Stimulated activated CD4-positive, alpha-beta T cell treated with anti-CD3 and anti-CD28 coated beads, Interleukin-15, amount 100 ng/mL, for 48 hours (primary cell): ENCODE measurements around the gene TGM5.
"Not testable (repeated sequence)": the region's sequence is repeated elsewhere in the genome, so short reads cannot be mapped to it uniquely, and the experiment has no call there.

Experiments
- DNase-seq, 2 donors: peaks; one replicate each; pipeline ENCODE4 v3.0.0-alpha.2; 2020; ENCODE audit warnings: low read depth in 2 of 2

TGM5 gene

DNA sequence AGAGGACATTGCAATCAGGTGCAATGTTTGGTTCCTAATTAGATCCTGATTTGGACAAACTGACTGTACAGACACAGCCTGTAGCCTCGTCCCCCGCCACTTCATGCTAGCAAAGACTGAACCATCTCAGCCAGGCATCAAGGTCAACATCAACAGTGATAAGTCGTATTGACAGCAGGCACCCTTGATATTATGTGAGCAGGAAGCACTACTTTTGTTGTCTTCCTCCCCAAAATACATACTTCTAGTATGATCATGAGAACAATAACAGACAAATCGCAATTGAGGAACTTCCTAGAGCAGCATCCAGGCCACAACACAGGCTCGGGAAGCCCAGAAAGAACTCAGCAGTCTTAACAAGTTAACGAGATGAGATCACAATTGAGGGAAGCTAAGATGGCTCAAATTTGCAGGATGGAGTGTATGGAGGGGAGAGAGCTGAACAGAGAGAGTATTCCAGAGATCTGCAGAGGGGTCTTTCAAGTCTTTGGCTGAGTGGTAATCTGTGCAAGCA lies 20.4 kb downstream of the TGM5 start:
- DNase-seq: no peak

DNA sequence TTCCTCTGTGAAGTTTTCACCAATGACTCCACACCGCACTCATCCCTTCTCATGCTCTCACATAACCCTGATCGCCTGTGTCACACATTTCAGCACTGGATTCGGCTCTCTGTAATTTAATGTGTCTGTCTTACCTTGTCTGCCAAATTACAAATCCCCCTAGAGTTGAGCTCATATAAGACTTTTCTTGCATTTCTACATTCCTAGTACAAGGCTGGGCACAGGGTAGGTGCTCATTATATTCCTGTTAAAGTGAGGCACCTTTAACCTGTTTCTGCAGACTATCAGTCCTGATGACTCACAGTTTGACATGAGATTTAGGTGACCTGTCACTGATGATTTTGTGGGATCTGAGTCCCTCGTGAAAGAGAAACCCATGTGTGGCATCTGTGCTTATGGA lies 22.6 kb downstream of the TGM5 start:
- DNase-seq: no peak

DNA sequence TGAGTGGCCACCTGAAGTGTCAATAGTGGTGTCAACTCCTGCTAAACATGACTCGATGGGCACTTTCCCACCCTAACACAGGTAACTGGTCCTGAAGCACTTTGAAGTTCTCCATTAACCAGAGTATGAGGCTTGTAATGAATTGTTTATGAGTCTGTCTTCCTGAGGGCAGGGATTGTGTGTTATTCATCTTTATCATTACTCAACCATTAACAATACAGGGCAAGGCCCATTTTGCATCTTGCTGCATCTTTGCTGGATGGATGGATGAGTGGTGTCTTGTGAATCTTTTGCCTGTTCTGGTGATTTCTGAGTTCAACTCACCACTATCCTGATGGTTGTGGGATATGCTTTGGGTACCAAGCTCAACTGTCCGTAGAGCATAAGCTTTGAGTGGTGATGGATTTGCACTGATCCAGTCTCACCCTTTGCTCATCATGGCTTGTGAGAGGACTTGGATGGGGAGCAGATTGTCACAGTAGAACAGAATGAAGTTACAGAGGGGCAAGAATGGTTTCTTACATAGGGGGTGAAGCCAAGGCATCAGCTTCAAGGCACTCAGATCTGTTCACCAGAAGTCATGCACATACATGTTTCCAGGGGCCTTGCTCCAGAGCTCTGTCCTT lies 23.6 kb downstream of the TGM5 start:
- DNase-seq: no peak

DNA sequence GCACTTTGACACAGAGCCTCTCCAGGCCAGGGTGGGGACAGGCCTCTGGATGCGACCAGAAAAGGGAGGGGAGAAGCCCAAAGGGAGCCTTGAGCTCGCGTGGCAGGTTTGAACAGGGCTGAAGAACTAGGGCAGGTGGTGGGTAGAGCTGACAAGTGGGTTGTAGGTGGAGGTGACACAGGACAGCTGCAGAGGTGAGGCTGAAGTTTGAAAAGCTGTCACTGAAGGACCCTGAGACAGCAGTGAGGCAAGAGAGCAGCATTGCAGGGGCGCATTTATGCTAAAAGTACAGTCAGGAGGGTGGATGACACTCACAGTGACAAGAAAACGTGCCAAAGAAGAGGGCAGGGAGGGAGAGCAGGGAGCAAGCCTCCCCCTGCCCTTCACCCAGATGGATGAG lies 24.1 kb downstream of the TGM5 start:
- DNase-seq: no peak

DNA sequence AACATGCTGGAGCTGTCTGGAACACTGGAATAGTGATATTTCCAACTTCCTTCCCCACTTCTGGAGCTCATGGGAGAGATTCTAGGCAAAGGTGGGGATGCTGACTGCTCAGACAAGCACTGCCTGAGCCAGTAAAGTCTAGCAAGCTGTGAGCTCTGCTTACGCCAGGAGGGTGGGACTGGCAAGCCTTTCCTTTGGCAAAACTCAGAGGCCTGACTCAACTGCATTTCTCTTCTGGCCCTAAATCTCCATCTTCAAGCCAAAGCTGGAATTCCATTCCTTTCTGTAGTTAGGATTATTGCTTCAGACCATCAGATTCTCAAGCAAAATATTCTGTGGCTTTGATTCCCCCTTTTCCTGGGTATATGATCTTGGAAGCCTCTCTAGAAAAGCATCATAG lies 25.6 kb downstream of the TGM5 start:
- DNase-seq: no peak

DNA sequence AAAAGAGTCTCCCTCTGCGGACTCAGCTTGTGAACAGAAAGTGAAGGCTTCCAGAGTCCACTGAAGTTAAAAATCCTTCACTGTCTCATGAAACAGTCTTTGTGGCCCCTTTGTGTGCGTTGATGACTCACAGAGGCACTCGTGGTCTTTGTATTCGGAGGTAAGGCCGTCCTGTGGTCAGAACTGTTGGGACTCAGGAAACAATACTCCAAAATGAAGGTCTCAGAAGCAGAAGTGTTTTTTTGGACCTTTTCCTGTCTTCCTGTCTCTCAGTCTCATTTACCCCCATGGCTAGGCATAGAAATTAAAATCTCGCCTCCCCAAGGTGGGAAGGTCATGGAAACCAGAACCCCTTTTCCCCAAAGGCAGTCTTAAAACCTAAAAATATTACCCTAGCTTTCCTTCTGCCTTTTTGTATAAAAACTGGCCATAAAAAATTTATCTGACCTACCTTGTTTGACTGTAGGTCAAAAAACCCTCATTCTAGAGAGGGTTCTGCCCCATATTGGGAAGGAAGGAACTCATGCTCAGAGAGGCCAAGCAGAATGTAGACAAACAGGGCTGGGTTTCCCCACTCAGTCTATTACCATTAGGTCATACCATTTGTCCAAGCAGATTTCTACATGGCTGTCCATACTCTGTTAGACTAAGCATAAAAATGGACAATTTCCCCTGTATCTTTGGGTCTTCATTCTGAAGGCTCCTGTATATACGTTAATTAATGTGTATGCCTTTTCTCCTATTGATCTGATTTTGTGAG lies 26.8 kb downstream of the TGM5 start:
- DNase-seq: no peak

DNA sequence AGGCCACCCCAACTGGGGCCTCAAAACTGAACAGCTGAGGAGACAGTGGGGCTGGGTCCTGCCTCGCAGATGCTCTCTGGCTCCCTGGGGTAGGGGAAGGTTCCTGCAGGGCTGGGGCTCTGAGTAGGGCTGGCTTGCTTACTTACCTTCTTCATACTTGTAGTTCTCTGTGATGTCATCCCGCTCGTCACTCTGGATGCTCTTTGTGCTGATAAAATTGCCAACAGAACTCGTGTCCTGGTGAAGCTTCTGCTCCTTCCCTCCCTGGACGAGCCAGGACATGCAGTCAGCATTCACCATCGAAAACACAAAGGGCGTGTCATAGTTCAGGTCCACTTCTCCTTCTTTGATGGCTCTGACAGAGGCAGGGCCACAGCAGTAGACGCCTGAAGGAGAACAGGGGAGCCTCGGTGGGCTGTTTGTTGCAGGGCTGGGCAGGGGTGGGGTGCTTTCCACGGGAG lies 28.0 kb downstream of the TGM5 start:
- DNase-seq: no peak

DNA sequence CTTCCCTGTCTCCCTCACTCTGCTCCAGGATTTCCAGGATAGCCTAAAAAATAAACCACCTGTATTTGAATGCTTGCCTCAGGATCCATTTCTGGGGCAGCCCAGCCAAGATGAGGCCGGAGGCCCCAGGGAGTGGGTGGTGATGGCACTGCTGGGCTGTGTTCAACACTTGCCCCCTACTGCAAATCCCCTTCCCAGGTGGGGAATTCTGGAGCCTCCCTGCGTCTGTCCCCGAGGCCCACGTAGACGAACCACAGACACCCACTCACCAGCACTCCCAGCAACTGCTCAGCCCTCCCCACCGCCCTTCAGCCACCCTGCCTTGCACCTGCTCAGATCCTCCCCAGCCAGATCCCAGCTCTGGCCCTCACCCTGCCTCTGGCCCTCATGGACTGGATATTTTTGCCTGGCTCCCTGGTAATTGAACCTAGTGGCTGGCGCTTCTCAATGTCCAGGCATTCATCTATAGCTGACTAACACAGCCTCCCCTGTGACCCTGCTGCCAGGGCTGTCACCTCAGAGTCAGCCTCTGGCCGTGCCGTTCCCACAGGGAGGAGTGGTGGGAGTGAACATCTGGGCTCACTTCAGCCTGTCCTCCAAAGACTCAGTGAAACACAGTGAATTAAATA lies 28.8 kb downstream of the TGM5 start:
- DNase-seq: no peak

DNA sequence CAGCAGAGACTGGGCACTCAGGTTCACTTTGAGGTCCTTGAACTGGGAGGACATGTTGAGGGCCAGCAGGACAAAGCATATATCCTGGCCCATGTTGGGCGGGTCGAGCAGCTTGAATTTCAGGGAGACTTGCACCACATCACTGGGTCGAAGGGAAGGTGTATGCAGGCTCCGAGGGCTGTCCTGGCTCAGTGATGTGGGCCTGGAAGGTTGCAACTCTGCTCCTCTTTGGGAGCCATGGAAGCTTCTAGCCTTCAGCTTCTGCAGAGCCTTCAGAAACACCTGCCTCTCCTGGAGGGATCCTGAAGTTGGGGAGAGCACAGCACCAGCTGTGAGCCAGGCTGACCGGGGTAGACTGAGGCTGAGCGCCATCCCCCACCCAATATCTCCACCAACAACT lies 31.2 kb downstream of the TGM5 start:
- DNase-seq: no peak

DNA sequence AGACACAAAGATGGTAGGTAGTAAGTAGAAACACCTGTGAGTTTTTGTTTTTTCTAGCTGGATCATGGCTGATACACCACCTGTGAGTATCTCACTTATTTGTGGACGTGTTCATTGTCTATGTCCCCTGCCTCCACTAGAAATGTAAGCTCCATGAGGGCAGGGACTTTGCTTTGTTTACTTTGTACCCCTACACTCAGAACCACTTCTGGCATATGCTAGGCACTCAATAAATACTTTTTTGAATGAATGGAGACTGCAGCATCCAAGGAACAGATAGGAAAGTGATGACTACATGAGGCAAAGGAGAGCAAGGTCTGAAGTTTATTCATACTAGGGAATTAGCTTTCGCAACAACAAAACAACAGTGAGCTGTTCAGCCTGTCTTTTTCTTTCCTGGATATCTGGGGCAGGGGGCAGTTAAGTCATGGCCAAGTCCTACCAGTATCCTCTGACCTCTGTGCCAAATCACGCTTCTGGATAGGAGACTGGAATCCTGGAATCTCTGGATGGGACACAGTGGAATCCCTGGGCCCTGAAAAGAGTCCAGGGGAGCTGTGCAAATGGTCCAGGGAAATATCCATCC lies 34.3 kb downstream of the TGM5 start:
- no peak for DNase-seq

DNA sequence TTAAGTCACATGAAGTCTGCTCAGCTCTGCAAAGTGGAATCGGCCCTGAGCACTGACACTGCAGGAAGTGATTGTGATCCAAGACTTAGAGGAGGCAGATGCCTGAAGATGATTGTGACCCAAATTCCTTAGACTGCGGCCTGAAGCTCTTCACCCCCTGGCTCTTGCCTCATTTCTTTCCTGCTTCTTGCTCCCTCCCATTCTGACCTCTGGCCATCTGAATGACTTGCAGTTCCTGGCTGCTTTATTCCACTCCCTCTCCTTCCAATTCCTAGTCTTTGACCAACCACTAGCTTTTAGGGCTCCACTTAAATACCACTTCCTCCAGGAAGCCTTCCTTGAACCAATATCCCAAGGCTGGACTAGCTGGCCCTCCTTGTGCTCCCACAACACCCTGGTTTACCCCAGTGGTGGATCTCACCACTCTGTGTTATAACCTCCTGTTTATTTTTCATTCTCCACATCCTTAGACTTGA lies 36.0 kb downstream of the TGM5 start:
- DNase-seq: no peak

DNA sequence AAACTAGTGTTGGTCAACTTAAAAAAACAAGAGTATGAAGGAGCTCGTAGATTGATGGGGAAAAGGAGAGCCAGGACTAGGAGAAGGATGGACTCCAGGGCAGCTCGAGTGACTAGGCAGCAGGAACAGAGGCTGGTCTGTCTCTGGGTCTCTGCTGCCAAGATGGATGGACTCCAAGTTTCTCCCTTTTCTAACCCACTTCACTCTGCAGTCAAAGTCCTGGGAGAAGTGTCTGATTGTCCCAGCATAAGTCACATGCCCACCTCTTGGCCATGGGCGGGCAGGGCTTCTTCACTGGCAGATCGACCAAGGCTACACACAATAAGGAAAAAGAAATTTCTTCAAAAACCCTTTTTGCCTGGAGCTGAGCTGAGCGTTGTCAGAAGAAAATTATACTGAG lies 36.8 kb downstream of the TGM5 start:
- DNase-seq: no peak

DNA sequence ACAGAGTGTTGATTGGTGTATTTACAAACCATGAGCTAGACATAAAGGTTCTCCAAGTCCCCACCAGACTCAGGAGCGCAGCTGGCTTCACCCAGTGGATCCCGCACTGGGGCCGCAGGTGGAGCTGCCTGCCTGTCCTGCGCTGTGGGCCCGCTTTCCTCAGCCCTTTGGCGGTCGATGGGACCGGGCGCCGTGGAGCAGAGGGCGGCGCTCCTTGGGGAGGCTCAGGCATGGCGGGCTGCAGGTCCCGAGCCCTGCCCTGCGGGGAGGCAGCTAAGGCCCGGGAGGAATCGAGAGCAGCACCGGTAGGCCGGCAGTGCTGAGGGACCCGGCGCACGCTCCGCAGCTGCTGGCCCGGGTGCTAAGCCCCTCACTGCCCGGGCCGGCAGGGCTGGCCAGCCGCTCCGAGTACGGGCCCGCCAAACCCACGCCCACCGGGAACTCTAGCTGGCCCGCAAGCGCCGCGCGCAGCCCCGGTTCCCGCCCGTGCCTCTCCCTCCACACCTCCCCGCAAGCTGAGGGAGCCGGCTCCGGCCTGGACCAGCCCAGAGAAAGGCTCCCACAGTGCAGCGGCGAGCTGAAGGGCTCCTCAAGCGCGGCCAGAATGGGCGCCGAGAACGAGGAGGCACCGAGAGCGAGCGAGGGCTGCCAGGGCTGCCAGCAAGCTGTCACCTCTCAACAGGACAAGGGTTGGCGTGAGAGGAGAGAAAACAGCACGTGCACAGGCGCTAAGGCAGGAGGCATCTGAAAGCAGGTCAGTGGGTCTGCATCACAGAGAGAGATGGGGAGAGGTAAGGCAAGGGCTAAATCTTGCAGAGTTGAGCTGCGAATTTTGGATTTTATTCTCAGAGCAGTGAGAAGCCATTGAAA lies 40.1 kb downstream of the TGM5 start:
- DNase-seq: no peak

DNA sequence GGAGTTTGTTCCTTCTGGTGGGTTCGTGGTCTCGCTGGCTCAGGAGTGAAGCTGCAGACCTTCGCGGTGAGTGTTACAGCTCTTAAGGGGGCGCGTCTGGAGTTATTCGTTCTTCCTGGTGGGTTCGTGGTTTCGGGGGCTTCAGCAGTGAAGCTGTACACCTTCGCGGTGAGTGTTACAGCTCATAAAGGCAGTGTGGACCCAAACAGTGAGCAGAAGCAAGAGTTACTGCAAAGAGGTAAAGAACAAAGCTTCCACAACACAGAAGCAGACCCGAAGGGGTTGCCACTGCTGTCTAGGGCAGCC lies 40.8 kb downstream of the TGM5 start:
- not testable (repeated sequence) for DNase-seq

DNA sequence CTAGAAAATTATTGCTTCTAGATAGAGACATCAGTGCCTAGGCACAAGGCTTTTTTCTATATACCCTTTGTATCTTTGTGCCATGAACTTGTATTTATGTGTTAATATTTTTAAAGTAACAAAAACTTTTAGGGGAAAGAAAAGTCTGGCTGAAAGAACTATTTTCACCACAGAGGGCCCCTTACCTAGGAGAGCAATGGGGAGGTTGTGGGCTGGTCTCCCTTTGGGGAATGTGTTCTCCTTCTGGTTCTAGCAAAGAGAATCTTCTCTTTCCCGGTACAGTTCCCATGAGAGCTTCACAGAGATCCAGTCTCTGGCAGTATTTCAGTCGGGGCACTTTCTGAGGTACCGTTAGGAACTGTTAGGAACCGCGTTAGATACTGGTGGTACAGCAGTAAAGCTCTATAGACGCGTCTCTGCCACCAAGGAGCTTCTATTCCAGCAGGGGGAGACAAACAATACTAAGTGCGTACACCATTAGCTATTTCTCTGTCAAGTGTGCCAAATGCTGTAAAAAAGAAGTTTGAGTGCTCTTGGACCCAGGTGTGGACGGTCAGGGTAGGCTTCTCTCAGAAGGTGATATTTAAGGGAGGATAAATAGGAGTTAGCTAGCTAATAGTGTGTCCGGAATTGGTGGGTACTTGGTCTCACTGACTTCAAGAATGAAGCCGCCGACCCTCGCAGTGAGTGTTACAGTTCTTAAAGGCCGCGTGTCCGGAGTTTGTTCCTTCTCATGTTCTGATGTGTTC lies 41.4 kb downstream of the TGM5 start:
- peak; percentile 12 to 27 for DNase-seq

DNA sequence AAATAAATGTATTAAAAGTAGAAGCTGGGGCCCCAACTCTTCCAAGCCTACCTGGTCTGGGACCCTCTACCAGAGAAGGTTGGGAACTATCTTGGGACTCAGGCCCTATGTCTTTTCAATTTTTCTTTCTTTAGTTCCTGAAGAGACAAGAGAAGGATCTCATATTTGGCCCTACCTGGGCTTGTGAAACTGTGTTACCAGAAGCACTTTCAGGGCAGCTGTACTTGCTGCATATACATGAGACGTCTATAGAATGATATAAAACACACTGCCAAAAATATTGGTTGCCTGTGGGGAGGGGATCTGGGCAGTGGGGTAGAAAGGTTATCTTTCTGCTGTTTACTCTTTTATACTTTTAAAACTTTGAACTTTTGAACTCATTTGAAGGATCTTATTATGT lies 45.3 kb downstream of the TGM5 start:
- no peak for DNase-seq

DNA sequence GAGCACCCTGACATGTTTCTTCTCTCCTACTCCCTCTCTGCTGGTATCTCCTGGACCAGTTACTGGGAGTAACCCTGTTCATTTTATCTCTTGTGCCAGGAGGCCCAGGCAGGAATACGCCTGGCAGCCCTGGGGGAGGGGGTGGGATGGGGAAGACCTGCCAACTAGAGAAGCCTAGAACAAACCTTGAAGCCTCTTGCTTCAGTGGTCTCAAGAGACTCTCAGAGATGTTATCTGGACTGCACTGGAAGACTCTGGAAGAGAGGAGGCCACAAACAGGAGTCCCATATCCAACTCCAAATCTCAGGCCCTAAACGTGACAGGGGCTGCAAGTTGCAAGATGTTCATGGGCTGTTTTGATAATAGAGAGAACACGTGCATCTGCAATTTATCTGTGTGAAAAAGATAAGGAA lies 45.7 kb downstream of the TGM5 start, which contains the start of gene EPB42:
Gene EPB42, minus strand, starts transcription at position 28 of the 413 bp plus-strand sequence. CDS start 193 bp downstream, outside the sequence.
- no peak for DNase-seq

DNA sequence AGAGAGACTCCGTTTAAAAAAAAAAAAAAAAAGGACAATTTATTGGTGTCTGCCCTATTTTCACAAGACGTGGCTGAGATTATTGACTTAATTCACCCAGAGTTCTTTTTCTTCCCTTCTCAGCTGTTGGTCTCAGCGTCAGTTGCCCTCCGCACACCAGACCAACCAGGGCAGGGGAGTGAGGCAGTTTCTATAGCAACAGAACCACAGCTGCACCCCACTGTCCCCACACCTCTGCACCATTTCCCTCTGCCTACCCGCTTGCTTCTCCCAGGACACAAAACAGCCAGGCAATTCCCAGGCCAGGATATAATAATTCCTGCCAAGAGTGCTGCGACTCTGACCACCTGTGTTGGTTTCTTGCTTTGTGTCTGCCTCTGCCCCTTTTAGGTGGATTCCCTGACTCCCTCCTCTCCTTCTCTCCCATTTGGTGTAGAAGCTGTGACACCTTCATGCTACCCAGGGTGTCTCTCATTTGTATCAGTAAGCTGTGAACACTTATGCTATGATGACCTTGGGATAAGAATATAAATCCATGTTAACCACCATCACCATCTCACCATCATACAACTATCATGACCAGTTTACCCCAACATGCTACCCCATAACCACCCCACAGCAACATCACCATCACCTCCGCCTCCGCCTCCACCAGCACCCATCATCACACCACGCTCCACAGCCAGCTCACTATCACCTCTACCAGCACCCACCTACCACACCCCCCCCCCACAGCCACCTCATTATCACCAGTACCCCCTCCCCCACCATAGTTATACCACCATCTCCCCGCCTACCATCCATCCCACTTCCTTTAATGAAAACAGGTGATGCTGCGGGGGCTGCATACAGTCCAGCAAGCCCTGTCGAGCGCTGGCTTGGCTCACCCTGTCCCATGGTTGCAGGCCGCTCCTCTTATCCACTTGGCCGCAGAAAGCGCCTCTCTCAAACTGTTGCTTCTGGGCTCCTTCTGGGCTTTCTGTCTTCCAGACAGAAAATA lies 46.5 kb downstream of the TGM5 start:
- no peak for DNase-seq

DNA sequence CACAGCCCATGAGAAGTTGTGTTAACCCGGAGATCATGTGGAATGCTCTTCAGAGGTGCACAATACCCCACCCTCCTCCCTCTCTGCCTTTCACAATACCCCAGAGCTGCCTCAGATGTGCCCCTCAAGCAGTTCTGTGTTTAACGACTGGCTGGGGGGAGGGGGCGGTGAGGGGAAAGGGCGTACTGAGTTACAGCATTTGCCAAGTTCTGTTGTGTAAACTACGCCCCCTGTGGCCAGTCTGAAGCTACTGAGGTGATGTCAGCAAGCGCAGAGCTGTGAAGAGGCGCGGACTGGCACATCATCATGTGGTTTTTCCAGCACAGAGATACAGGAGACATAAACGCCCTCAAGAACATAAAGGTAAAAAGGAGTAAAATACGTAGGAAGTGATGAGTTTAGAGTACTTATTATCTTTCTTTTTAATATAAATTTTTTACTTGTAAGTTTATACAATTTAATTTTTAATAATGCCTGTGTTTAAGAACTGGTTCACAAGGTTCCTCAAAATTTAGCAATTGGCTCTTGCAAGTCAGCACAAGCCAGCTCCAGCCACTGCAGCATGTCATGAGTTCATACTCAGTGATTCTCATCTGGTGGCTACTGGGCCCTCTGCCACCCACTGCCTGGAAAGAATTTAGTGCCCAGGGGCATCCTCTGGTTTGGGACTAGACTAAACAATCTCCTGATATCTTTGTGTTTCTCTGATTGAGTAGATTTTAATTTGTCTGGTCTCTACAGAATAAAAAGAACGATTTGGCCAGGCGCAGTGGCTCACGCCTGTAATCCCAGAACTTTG lies 47.6 kb downstream of the TGM5 start:
- DNase-seq: peak in 1 of 2 donors; percentile 7
